Effector CD4-positive, alpha-beta T cell (primary cell): ENCODE measurements around the gene APOBEC3B. TPM values are rescaled to one million over a fixed set of nuclear protein-coding genes. Genes with fewer than 3 reads are reported as not detected.
"Not testable (repeated sequence)": the region's sequence is repeated elsewhere in the genome, so short reads cannot be mapped to it uniquely, and the experiment has no call there.

ENCODE experiments used
- DNase-seq: peaks from one replicate; pipeline ENCODE4 v3.0.0-alpha.2; 2020
- total RNA-seq: gene quantifications from one replicate; lab custom pipeline; 2026; lab: John Stamatoyannopoulos, UW

The APOBEC3B gene
- not detected for total RNA-seq

DNA sequence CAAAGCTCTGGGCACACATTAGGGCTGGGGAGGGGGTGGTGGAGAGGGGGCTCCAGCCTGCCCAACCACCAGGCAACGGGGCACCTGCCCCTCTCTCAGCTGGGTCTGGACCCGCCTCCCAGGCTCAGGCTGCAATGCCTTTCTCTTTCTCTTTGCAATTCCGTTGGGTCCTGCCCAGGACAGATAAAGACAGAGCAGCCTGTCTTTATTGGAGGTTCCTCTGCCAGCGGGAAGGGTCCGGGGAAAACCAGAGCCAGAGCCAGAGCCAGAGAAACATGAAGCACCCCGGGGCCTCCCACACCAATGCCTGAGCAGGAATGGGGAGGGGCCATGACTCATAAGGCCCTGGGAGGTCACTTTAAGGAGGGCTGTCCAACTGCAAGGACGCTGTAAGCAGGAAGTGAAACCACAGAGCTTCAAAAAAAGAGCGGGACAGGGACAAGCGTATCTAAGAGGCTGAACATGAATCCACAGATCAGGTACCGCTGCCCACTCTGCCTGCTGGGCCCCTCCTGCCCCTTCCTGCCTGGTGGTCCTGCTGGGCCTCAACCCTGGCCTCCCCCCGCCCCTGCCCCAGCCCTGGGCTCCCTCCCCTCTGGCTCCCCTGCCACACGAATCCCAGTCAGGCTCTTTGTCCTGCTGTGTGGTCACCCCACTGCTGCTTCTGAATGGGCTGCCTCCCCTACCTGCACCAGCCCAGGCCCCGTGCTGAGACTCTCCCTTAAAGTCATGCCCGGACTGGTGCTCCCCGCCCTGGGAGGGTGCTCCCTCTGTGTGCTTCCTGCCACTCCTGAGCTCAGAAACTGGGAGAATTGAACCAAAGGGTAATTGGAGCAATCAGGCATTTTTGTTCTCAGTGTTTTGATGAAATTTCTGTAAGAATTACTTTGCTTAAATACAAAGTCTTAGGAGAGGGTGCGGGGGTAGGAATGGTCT lies at the start of gene APOBEC3B:
Gene APOBEC3B, plus strand, starts transcription at position 356 of the 936 bp plus-strand sequence. Its CDS starts 107 bp downstream, at position 463.
- DNase-seq = peak; percentile 50

DNA sequence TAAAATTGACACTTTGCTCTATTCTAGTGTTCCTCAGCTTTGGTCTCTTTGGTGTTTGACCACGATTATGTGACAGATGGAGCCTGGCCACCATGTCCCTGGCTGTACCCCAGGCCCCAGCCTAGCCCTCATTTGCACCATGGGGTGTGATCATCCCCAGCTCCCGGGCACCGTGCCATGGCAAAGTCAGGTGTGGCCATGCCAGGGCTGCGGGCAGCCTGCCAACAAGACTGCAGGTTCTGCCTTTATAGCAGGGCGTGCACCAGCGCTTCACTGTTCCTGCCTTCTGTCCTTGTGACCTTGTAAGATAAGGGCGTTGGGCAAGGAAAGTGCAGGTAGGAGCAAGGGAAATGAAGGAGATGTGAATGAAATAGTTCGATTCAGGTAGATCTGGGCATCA lies 47.1 kb upstream of the APOBEC3B start:
- DNase-seq = no peak

- DNase-seq = no peak
Observed at GRCh38 chr22:38935616-38936015, 46.5 kb upstream of the APOBEC3B start.

DNA sequence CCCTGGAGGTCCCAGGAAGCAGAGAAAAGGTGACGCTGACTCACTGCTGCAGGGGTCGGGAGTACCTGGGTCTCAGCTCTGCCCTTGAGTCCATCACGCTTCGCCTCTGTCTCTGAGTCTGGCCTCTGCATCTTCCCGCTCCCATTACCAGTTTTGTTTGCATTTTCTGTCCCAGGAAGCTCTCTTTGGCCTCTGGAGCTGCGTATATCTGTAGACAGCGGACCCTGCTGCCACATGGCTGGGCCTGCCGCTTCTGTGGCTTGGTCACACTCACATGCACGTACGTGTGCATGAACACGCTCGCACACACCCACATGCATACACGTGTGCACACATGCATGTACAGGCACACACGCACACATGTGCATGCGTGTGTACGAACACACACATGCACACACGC lies 45.6 kb upstream of the APOBEC3B start:
- DNase-seq = no peak

GRCh38 chr22:38937036-38937435 lies 45.1 kb upstream of the APOBEC3B start:
- no peak for DNase-seq

GRCh38 chr22:38937541-38937940 lies 44.6 kb upstream of the APOBEC3B start:
- no peak for DNase-seq

DNA sequence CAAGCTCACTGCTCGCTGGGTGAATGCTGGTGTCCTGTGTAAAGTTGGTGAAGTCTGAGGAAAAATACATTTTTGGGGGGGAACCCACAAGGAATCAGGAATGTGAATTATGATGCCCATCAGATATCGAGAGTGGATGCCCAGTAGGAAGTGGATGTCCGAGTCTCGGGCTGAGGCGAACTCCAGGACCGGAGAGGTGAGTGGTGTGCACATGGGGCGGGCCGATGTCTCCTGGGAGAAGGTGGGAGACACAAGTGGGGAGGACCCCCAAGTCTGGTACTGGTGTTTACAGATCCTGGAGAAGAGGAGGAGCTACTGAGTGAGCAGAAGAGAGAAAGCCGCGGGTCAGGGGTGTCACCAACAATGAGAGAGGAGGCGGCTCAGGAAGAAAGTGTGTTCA lies 43.9 kb upstream of the APOBEC3B start:
- DNase-seq = no peak

DNA sequence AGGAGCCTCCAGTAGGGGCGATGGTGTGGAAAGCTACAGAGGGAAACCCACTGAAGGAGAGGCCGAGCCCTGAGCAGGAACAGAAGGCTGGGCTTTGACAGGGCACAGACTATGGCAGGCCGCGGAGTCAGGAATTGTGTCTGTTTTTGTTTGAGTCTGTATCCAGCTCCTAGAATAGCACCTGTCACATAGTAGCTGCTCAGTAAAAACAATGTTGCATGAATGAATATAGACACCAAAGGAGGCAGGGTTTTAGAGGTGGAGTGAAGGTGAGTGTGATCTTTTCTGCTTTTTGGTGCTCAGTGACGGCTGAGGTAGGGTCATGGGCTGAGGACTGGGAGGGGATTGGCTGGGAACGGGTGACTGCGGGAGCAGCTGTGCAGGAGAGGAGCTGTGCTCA lies 43.2 kb upstream of the APOBEC3B start:
- DNase-seq = no peak

- DNase-seq = no peak
Observed at GRCh38 chr22:38940811-38941384, 41.2 kb upstream of the APOBEC3B start.

- no peak for DNase-seq
Observed at GRCh38 chr22:38941488-38941987, 40.6 kb upstream of the APOBEC3B start.

DNA sequence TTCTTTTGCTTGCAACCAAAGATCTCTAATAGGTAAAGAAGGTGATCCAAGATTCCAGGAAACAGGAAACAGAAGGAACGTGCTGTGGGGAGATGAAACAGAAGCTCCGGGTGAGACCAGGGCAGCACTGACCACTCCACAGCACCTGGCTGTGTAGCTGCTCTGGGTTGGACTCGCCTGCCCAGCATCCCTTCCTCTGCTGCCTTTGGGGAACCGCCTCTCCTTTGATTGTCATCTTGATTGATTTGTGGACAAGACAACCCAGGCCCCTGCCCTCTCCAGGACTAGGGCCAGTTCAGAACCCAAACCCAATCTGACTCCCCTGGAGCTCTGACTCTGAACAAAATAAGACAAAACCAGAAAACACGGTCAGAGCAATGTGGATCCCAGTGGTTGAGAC lies 39.4 kb upstream of the APOBEC3B start:
- no peak for DNase-seq

GRCh38 chr22:38943201-38943600 lies 38.9 kb upstream of the APOBEC3B start:
- no peak for DNase-seq

DNA sequence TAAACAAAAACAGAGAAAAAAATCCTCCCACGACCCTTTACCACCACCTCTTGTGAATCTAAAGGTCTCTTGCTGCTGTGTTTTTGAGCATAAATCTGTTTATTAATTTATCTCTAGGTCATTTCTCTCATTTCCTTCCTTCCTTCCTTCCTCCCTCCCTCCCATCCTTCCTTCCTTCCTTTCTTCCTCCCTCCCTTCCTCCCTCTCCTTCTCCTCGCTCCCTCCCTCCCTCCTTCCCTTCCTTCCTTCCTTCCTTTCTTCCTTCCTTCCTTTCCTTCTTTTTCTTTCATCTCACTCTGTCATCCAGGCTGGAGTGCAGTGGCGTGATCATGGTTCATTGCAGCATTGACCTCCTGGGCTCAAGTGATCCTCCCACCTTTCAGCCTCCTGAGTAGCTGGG lies 38.3 kb upstream of the APOBEC3B start:
- no peak for DNase-seq

- DNase-seq = no peak
Observed at GRCh38 chr22:38944653-38945052, 37.5 kb upstream of the APOBEC3B start.

DNA sequence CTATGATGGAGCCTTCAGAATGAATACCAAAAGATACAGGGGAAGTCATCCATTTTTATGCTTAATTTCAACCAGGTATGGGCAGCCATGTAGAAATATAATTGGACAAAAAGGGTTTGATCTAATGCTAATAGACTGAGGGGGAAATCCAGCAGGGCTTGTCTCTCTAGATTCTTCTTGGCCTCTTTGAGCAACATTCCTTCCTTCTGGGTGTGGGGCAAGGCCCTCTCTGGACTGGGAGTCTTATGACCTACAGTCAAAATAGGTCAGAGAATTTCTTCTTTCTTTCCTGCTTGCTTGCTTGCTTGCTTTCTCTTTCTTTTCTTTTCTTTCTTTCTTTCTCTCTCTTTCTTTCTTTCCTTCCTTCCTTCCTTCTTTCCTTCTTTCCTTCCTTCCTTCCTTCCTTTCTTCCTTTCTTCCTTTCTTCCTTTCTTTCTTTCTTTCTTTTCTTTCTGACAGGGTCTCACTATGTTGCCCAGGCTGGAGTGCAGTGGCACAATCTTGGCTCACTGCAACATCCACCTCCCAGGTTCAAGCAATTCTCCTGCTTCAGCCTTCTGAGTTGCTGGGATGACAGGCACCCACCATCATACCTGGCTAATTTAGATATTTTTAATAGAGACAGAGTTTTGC lies 36.3 kb upstream of the APOBEC3B start:
- not testable (repeated sequence) for DNase-seq

DNA sequence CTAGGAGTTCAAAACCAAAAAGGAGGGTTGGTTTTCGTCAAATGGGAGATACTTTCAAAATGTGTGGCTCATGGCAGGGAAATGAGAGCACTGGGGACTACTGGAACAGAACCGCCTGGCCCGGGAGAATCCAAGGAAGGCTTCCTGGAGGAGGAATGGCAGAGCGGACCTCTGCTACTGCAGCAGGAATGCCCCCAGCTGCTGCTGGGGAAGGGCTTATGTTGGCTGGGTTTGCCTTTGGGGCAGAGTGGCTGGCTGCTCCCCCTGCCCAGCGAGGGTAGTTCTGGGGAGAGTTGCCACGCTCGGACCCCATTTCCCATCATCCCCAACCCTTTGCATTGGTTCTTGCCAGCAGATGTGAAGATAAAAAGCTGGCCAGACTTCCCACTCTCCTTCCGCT lies 35.4 kb upstream of the APOBEC3B start:
- DNase-seq = no peak

DNA sequence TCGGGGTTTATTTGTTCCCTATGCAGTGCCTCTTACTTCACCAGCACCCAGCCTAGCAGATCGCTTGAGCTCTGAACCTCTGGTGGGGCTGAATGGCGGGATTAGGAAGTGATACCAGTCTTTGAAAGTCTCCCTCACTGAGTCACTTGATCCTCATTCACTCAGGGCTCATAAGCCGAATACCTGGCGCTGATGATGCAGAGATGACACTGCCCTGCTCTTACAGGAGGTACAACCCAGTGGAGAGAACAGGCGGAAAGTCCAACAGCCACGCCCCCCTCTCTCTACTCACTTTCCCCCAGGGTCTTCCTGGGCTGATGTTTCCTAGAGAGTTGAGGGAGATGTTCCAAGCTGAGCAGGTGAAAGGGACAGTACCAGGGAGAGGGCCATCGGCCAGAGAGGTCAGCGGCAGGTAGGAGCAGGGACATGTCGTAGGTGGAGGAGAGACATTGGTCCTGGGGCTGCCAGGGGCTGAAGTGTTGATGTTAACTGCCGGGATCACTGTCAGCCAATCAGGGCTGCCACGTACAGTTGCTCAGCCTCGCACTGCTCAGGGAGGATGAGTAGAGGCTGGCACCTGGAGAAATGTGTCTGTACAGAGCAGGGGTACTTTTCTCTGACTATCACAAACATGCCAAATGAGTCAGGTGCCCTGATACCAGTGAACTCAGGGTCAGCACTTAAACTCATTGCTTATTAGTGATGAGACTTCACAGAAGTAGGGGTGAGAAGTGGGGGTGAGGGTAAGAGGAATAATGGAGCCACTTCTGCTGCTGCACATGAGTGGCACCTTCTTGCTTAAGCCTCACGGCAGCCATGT lies 34.6 kb upstream of the APOBEC3B start:
- DNase-seq = no peak

GRCh38 chr22:38948181-38948940 lies 33.8 kb upstream of the APOBEC3B start:
- no peak for DNase-seq

DNA sequence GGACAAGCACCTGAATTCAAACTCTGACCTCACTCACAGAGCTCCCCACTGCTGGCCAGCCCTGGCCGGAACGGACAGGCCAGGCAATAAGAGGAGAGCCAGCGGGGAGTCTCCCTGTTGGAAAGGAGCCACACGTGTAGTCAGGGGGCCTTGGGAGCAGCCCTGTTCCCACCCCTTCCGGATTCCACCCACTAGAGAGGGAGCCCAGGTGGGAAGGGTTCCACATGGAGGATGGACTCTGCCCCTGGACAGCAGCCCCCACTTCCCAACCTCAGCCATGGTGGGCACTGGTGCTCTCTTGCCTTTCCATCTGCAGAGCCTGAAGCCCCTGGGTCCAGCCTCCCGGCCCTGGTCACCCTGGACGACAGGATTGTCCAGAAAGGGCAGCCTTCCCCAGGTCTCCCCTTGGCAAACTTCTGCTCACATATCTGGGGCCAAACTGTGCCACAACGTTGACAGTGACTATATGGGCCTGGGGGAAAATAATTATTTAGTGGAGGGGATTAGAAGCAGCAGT lies 32.2 kb upstream of the APOBEC3B start:
- DNase-seq = no peak

GRCh38 chr22:38950527-38951295 lies 31.4 kb upstream of the APOBEC3B start:
- DNase-seq = no peak

DNA sequence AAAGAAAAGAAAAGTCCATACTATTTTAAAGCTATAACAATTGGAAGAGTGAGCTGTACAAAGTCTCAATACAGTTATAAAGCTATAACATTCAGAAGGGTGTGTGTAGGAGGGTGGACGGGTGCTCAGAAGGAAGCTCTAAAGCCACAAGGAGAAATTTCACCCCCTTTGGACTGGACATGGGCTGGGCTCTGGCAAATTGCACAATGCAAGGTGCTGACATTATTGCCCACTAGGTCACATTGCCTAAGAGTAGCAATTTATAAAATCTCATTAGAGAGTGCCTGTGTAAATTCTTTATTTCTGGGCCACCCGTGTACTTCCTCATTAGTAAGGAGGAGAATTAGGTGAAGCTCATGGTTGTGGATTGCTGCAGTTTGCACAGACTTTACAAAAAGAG lies 30.4 kb upstream of the APOBEC3B start:
- DNase-seq = no peak
